Kidney (tissue), 14 donors: ENCODE results near the gene MEGF11. TPM values are rescaled to one million over a fixed set of nuclear protein-coding genes. Genes with fewer than 3 reads are reported as not detected.
"Not testable (repeated sequence)": the region's sequence is repeated elsewhere in the genome, so short reads cannot be mapped to it uniquely, and the experiment has no call there.

Experiments
- DNase-seq, 5 donors: peaks; one replicate each; pipeline ENCODE4 v3.0.0-alpha.2; 2013 to 2020
- FAIRE-seq: peaks from 2 replicates; lab custom pipeline; 2012; peaks lifted over from hg19 to GRCh38; lab: Jason Lieb, UNC
- H3K27ac ChIP-seq, 2 donors: one replicate each; pipeline ENCODE4 v1.7.0; 2013; ENCODE audit warnings: low read depth in 2 of 2, low read length in 2 of 2, inconsistent platforms in 1 of 2
- H3K27me3 ChIP-seq: one replicate; pipeline ENCODE4 v1.7.1; 2013; ENCODE audit warnings: low read length, inconsistent platforms; ENCODE audit not compliant: control insufficient read depth, insufficient read depth
- H3K36me3 ChIP-seq, 3 donors: one replicate each; pipeline versions ENCODE4 v1.7.0 to v1.7.1; 2013; ENCODE audit warnings: low read length in 3 of 3, control low read depth in 1 of 3, inconsistent platforms in 1 of 3; ENCODE audit not compliant: insufficient read depth in 3 of 3, control insufficient read depth in 2 of 3
- H3K4me1 ChIP-seq, 3 donors: one replicate each; pipeline versions ENCODE4 v1.7.0 to v1.7.1; 2013; ENCODE audit warnings: low read length in 3 of 3, inconsistent platforms in 1 of 3, low read depth in 1 of 3; ENCODE audit not compliant: control insufficient read depth in 2 of 3, insufficient read depth in 2 of 3
- H3K4me3 ChIP-seq, 3 donors: one replicate each; pipeline versions ENCODE4 v1.7.0 to v1.8.1; 2013; ENCODE audit warnings: low read length in 3 of 3, control low read depth in 1 of 3, inconsistent platforms in 1 of 3
- H3K9ac ChIP-seq, 3 donors: one replicate each; pipeline versions ENCODE4 v1.7.0 to v1.7.1; 2013; ENCODE audit warnings: low read length in 3 of 3, control low read depth in 1 of 3, inconsistent platforms in 1 of 3
- H3K9me3 ChIP-seq, 3 donors: one replicate each; pipeline versions ENCODE4 v1.7.0 to v1.7.1; 2013; ENCODE audit warnings: low read length in 3 of 3, control low read depth in 1 of 3, inconsistent platforms in 1 of 3; ENCODE audit not compliant: control insufficient read depth in 2 of 3, insufficient read depth in 1 of 3
- CTCF ChIP-seq: IDR thresholded peaks from 3 replicates; pipeline ENCODE4 v1.5.1; 2012; ENCODE audit warnings: mild to moderate bottlenecking, moderate library complexity, borderline replicate concordance; ENCODE audit not compliant: insufficient read depth; ENCODE audit errors: extremely low read depth
- intact Hi-C: fragments of 100-400 bp; cut with DNase I; formaldehyde crosslinking; loops from one replicate; pipeline ENCODE4 v1.11.1; 2022
- polyA plus RNA-seq: library from polyadenylated mRNA; stranded (reverse); fragments of 350-450 nt; fragmentation: Illumina TruSeq; extraction: RNeasy Lipid Tissue Mini Kit (QIAGEN cat#74804); gene quantifications from one replicate; pipeline ENCODE4 v1.2.3, GENCODE V29; 2014; ENCODE audit warnings: low read depth, low replicate concordance; ENCODE audit not compliant: insufficient read depth
- total RNA-seq: library from RNA; stranded (reverse); fragmentation: NEBNext Ultra II Directional; extraction: Animal tissue kit (Norgen Biotek cat#: 25700); gene quantifications from one replicate; pipeline ENCODE4 v1.2.1, GENCODE V29; 2021
- donor health status: control.
- donor health status: control.
- donor health status: control.
- donor health status: control.
- donor health status: control.
- donor health status: DM: yes; HTN: yes; CAD: no.
- donor health status: Normal renal cell carcinoma (clear cell type).

MEGF11 gene
- total and polyA plus RNA-seq, 2 donors from 2014 or later = 10.4 to 41.8 TPM

GRCh38 chr15:66251065-66251789 lies 2.3 kb downstream of the MEGF11 start:
- no peak for TF ChIP-seq CTCF
- H3K27me3 ChIP-seq = peaks cover 33% of the 10 kb centered on the region
- no peak for FAIRE-seq
- H3K36me3 ChIP-seq = no peaks in the 10 kb centered on the region
- no peak overlapping the region for H3K9ac ChIP-seq
- intact Hi-C loops = no loop called here
- peaks cover 0 to 10% (median 0%) of the 10 kb centered on the region in 3 donors for H3K4me1 ChIP-seq
- H3K27ac ChIP-seq = no peak overlapping the region
- no peak overlapping the region for H3K4me3 ChIP-seq
- DNase-seq = no peak
- no peaks in the 10 kb centered on the region for H3K9me3 ChIP-seq

- no peak overlapping the region for H3K27ac ChIP-seq
- no peaks in the 10 kb centered on the region for H3K36me3 ChIP-seq
- H3K9me3 ChIP-seq = no peaks in the 10 kb centered on the region
- H3K9ac ChIP-seq = no peak overlapping the region
- TF ChIP-seq CTCF = no peak
- no peak for FAIRE-seq
- peaks cover 0 to 10% (median 0%) of the 10 kb centered on the region in 3 donors for H3K4me1 ChIP-seq
- DNase-seq = no peak
- peaks cover 20% of the 10 kb centered on the region for H3K27me3 ChIP-seq
- intact Hi-C loops = no loop called here
- H3K4me3 ChIP-seq = no peak overlapping the region
Measured at GRCh38 chr15:66249605-66250174, 3.9 kb downstream of the MEGF11 start.

- Histone ChIP-seq H3K36me3 (no peaks in the 10 kb centered on the region), H3K9ac (no peak overlapping the region), H3K4me3 (no peak overlapping the region), H3K27me3 (peaks cover 12% of the 10 kb centered on the region), H3K4me1 (no peaks in the 10 kb centered on the region), H3K27ac (no peak overlapping the region), H3K9me3 (no peaks in the 10 kb centered on the region)
- intact Hi-C loops = no loop called here
- TF ChIP-seq CTCF = no peak
- no peak for FAIRE-seq
- no peak for DNase-seq
Measured at GRCh38 chr15:66246937-66247336, 6.6 kb downstream of the MEGF11 start.

GRCh38 chr15:66245832-66246231 lies 7.7 kb downstream of the MEGF11 start:
- H3K4me1 ChIP-seq, H3K27me3 ChIP-seq, H3K27ac ChIP-seq, H3K36me3 ChIP-seq, H3K4me3 ChIP-seq, H3K9ac ChIP-seq, DNase-seq, FAIRE-seq, H3K9me3 ChIP-seq, intact Hi-C loops: not testable (repeated sequence)
